Stimulated activated CD8-positive, alpha-beta memory T cell treated with anti-CD3 and anti-CD28 coated beads, Interleukin-15, amount 100 ng/mL, for 4 hours (primary cell): ENCODE results near the gene RAB34.
A peak's percentile ranks its signal among the peaks of the same experiment; 100 is the strongest.
"Not testable (repeated sequence)": the region's sequence is repeated elsewhere in the genome, so short reads cannot be mapped to it uniquely, and the experiment has no call there.

Source experiments
- DNase-seq, 2 donors: peaks; one replicate each; pipeline ENCODE4 v3.0.0-alpha.2; 2020; ENCODE audit warnings: low read depth in 2 of 2

The RAB34 gene

DNA sequence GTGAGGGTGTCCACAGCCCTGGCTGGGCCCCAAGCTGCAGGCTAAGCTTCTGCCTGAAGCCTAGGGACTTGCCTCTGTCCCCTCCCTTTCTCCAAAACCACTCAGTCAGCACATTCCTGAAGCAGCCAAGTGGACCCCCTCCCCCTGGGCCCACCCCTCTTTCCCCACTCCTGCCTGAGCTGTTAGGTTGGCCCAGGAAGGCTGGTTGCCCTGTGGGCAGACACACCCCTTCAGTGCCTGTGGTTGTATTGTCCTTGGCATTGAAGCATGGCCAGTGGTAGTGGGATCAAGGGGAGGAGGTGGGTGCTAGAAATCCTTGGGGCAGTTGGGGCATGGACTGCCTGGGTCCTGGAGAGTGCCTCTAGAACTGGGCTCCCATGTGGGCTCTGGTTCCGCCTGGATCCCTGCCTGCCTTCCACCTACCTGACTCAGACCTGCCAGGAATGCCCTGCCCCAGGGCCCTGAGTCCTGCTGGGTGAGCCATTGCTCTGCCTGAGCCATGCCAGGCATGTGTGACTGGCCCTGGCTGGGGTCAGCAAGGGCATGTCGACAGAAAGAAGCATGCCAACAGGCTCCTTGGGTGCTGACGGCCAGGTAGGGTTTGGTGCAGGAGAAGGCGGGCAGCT, 28.2 kb upstream of the RAB34 start:
- no peak for DNase-seq

- DNase-seq: no peak
Observed at GRCh38 chr17:28744972-28745785, 27.5 kb upstream of the RAB34 start.

DNA sequence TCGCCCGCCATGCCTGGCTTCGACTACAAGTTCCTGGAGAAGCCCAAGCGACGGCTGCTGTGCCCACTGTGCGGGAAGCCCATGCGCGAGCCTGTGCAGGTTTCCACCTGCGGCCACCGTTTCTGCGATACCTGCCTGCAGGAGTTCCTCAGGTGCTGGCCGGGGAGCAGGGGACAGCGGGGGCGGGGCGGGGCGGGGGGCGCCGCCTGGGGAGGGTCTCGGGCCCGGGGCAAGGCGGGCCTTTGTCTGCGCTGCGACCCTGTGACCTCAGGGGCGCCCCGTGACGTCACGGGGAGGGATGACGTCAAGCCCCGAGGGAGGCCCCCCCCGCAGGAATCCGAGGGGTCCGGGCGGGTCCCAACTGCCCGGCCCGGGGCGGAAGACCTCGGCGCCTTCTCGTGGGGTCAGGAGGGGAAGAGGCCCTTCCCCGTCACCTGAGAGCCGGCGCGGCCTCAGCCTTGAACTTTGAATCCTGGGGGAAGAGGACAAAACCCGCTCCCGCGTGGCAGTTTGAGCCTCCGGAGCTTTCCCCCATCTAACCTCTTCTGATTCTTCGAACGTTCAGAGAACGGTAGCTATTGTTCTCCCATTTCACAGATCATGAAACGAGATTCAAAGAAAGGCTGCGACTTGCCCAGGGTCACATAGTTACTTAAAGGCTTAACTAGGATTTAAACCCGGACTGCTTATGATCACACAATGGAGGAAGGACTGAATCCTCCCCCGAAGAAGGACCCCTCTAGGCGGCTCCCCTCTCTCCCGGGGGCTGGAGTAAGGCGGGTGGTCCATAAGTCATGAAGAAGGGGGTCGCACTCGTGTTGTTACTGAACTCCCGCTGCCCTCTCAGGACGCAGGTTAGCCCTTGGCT, 26.7 kb upstream of the RAB34 start:
- peak; percentile 37 to 54 for DNase-seq

DNA sequence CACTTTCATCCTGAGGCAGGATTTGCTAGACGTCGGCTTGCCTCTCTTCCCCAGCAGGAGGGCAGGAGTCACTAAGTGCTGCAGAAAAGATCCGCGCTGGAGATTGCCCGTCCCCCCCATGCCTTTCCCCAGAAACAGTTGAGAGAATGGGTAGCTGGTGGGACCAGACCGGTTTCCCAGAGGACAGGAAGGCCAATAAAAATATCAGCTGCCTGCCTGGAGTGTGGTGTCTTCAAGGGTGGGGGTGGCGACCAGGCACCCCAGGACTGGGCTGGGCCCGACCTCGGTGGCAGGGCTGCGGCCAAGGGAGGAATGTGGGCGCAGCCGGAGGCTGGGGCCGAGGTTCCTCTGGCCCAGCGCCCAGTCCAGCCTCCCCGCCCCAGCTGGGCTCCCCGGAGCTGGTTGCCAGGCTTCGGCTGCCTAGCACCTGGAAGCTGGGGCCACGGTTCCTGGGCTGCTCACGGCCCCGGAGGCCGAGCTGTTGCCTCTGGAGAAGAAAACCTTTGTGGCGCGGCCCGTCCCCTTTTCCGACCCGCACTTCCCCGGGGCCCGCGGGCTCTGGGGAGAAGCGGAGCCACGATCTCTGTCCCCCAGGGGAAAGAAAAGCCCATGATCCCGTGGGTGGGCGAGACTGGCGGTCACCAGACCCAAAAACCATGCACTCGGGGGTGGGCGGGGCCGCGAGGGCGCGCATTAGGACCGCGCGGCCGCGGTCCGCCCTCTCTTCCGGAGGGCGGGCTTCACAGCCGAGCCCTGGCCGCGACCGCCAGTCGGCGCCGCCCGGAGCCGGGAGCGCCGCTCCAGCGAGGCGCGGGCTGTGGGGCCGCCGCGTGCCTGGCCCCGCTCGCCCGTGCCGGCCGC, 25.8 kb upstream of the RAB34 start, which contains the start of gene TRAF4:
TRAF4 (plus strand) TSS at position 769 of the 861 bp plus-strand sequence. CDS start 102 bp downstream, outside the sequence.
- peak; percentile 60 to 65 for DNase-seq

- no peak for DNase-seq
Observed at GRCh38 chr17:28741358-28742349, 24.0 kb upstream of the RAB34 start.

DNA sequence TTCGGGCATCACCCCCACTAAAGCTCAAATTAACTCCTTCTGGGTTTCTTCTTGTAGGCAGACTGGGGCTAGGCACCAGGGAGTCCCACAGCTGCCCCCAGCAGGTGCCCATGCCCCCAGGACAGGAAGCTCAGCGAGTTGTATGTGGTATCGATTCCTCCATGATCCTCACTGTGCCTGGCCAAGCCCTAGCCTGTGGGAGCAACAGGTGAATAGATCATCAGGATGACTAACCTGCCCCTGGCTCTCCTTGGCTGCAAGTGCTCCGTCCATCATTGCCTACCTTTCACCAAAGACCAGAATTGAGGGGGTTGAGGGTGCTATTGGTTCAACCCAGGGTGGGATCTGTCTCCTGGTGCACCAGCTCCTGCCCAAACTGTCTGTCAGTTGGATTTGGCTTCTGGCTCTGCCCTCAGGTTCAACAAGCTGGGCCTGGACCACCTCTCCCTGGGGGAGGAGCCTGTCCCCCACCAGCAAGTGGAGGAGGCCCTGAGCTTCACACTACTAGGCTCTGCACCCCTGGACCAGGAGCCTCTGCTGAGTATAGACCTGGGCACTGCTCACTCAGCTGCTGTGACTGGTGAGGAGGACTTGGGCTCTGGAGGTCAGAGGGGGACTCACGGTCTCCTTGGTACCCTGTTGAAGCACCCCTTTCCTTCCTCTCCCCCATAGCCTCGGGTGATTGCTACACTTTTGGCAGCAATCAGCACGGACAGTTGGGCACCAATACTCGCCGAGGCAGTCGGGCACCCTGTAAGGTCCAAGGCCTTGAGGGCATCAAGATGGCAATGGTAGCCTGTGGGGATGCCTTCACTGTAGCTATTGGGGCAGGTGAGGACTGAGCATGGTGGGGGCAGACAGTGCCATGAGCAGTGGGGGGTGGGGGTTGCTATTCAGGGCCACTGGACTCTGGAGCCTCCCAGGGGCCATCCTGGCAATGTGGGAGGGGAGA, 23.0 kb upstream of the RAB34 start:
- DNase-seq: no peak

- peak; percentile 52 to 77 for DNase-seq
Observed at GRCh38 chr17:28738680-28739384, 21.2 kb upstream of the RAB34 start.

- no peak for DNase-seq
Observed at GRCh38 chr17:28737770-28738679, 20.4 kb upstream of the RAB34 start.

DNA sequence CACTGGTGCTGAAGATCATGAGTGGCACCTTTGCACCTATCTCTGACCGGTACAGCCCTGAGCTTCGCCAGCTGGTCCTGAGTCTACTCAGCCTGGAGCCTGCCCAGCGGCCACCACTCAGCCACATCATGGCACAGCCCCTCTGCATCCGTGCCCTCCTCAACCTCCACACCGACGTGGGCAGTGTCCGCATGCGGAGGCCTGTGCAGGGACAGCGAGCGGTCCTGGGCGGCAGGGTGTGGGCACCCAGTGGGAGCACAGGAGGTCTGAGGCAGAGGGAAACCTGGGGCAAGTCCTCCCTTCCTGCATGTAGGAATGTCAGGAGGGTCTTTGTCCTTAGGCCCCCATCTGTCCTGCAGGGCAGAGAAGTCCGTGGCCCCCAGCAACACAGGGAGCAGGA, 19.6 kb upstream of the RAB34 start:
- no peak for DNase-seq

- DNase-seq: not testable (repeated sequence)
Observed at GRCh38 chr17:28735913-28736769, 18.5 kb upstream of the RAB34 start.

DNA sequence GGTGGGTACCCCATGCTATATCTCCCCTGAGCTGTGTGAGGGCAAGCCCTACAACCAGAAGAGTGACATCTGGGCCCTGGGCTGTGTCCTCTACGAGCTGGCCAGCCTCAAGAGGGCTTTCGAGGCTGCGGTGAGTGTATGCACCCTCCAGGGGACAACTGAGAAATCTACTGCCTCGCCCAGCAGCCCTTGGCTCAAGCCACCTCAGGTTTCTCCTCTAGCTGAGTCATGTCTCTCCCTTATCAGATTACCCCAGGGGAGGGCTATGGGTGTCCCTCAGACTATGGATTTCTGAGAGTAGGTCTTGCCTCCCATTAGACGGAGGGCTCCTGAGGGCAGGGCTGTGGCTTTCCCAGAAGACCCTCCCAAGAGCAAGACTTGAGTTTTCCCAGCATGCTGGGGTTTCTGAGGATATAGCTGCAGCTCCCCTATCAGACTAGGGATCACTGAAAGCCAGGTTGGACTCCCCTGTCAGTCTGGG, 17.6 kb upstream of the RAB34 start:
- no peak for DNase-seq

GRCh38 chr17:28734712-28735241, 17.1 kb upstream of the RAB34 start:
- no peak for DNase-seq

DNA sequence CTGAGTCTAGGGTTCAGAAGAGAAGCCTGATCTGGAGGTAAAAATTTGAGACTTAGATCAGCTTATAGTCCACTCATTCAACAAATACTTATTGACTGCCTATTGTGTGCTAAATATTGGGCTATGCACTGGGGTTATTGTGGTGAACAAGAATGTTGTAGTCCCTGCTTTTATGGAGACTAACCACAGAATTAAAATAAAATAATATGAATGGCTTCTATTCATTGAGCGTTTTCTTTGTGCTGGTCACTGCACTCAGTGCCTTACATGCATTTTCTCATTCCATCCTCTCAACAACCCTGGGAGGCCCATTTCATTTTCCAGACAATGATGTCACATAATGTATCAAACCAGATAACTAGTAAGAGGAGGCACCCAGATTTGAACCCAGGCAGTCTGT, 15.7 kb upstream of the RAB34 start:
- DNase-seq: no peak

DNA sequence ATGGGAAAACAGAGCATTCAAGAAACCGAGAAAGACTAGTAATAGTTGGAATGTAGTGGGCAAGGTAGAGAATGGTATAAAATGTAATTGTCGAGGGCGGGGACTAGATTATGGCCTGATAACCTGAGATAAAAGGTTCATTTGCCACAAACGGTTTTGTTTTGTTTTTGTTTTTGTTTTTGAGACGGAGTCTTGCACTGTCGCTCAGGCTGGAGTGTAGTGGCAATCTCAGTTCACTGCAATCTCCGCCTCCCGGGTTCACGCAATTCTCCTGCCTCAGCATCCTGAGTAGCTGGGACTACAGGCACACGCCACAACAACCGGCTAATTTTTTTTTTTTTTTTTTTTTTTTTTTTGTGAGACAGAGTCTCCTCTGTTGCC, 12.3 kb upstream of the RAB34 start:
- no peak for DNase-seq

DNA sequence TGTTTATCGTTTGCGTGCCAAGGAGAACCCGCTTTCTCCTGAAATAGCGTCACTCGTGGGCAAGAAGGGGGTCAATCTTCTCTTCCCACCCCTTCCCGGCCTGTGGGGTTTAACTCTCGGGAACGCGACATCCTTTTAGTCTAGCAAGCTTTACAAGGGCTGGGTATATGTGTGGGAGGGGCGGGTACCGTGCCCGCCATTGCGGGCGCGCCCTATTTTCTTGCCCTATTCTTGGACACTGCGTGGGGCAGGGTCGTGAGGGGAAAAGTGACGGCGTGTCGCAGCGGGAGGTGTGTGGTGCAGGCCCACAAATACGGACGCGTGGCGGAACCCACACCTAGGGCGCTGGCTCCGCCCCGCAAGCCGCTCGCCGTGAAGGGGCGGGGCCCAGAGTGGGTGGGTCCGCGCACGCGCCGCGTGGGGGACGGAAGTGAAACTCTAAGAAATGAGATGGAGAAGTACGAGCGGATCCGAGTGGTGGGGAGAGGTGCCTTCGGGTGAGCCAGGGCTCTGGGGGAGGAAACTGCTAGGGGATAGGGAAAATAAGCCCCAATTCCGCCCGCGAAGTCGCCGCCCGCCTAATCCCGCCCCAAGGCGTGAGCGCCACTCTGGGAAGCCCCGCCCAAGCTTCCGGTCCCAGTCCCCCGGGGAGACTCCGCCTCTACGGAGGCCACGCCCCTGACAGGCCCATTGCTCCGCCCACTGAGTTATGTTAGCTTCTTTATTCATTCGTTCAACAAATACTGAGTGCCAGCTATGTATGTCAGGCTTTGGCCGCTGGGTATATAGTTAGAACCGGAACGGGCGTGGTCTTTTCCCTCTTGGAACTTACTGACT, 10.9 kb upstream of the RAB34 start, which contains the start of gene NEK8:
NEK8 (plus strand) TSS at position 425 of the 837 bp plus-strand sequence; CDS start at position 451, 26 bp downstream.
- peak; percentile 90 to 95 for DNase-seq
